ENCODE data around the gene METTL24. TPM values are rescaled to one million over a fixed set of nuclear protein-coding genes. Genes with fewer than 3 reads are reported as not detected.

Gene METTL24
- total RNA-seq, 6 donors from 2014 or later = 0.78 to 2.7 (median 1.8) TPM; not detected in 1

DNA sequence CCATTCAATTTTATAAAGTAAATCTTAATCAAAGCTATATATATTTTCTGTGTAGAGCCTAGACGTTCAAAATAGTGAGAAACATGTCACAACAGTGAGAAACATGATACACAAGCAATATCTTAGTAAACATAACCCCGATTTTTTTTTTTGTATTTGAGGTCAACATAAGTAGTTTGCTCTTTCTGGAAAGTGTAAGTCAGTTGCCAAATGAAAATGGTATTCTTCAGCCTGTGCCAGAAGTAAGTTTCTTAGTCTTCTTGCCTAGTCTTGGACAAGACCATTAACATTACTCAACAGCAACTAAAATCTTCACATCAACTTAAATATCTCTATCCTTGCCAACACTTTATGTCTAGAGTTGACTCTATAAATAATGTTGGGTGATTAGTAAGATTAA, 59.7 kb downstream of the METTL24 start:
- no peaks in the 10 kb centered on the region for H3K9me3 ChIP-seq
- no peak for DNase-seq
- no peak overlapping the region for H3K4me3 ChIP-seq
- H3K27me3 ChIP-seq = no peaks in the 10 kb centered on the region
- no peaks in the 10 kb centered on the region for H3K4me1 ChIP-seq
- H3K27ac ChIP-seq = no peak overlapping the region
- H3K36me3 ChIP-seq = no peaks in the 10 kb centered on the region
- TF ChIP-seq EP300 (IDR thresholded peaks at IDR 0.05) = no peak
- 55 to 60% methylated on average over 2 of the region's 2 CpGs for WGBS, 2 donors
- no peak for ATAC-seq (ENCODE audit: low FRiP score in 2 of 2)

DNA sequence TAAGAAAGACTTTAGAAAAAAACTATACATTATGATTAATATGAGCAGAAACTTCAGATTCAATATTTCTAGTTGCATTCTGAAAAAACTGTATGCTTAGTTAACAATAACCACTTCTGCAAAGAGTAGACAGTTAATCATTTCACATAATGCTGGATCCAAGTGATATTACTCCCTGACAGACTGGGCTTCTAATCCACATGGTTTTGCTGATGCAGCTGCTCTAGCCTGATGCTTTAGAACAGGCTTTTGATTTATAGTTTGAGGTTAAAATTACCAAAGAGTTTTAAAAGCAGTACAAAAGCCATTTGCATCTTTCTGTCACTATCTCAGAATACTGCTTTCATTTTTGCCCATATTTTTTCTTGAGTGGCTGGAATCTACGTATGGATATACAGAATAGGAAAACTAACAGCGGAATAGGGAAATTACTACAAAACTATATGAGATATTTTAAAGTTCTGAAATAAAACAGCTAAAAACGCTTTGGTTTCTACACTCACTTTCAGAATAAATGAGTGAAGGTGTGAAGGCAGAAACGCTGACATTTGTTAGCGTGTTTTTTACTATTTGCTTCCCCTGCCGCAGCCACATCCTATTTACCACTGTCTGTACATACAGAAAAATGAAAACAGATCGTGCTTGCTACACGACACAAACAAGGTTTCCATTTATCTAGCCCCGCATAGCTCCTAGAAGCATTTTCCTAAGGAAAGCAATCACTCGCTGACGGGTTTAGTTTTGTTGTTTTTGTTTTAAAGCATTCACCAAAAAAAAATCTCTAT, 61.7 kb downstream of the METTL24 start:
- no peak for ATAC-seq (ENCODE audit: low FRiP score in 2 of 2)
- peak overlapping the region in 1 of 4 donors; percentile 12 for H3K4me3 ChIP-seq
- no peaks in the 10 kb centered on the region for H3K27me3 ChIP-seq
- H3K9me3 ChIP-seq = no peaks in the 10 kb centered on the region
- no peaks in the 10 kb centered on the region for H3K4me1 ChIP-seq
- no peak for TF ChIP-seq POLR2AphosphoS5 (IDR thresholded peaks at IDR 0.05)
- TF ChIP-seq, protein P1, sequence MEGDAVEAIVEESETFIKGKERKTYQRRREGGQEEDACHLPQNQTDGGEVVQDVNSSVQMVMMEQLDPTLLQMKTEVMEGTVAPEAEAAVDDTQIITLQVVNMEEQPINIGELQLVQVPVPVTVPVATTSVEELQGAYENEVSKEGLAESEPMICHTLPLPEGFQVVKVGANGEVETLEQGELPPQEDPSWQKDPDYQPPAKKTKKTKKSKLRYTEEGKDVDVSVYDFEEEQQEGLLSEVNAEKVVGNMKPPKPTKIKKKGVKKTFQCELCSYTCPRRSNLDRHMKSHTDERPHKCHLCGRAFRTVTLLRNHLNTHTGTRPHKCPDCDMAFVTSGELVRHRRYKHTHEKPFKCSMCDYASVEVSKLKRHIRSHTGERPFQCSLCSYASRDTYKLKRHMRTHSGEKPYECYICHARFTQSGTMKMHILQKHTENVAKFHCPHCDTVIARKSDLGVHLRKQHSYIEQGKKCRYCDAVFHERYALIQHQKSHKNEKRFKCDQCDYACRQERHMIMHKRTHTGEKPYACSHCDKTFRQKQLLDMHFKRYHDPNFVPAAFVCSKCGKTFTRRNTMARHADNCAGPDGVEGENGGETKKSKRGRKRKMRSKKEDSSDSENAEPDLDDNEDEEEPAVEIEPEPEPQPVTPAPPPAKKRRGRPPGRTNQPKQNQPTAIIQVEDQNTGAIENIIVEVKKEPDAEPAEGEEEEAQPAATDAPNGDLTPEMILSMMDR (IDR thresholded peaks at IDR 0.05) = no peak
- no peaks in the 10 kb centered on the region for H3K36me3 ChIP-seq
- WGBS, 2 donors = 56 to 58% methylated on average over 11 of the region's 11 CpGs
- DNase-seq = no peak
- H3K27ac ChIP-seq = no peak overlapping the region

- 59 to 64% methylated on average over 5 of the region's 5 CpGs for WGBS, 2 donors
- TF ChIP-seq EP300 (IDR thresholded peaks at IDR 0.05) = no peak
- TF ChIP-seq POLR2A (IDR thresholded peaks at IDR 0.05) = no peak
- TF ChIP-seq, protein P1 (IDR thresholded peaks at IDR 0.05) = no peak
- no peak for TF ChIP-seq POLR2AphosphoS5 (IDR thresholded peaks at IDR 0.05)
- DNase-seq = no peak
- ATAC-seq (ENCODE audit: low FRiP score in 2 of 2) = no peak
- no peaks in the 10 kb centered on the region for H3K27me3 ChIP-seq
- no peaks in the 10 kb centered on the region for H3K9me3 ChIP-seq
- no peaks in the 10 kb centered on the region for H3K4me1 ChIP-seq
- no peaks in the 10 kb centered on the region for H3K36me3 ChIP-seq
- no peak overlapping the region for H3K27ac ChIP-seq
- H3K4me3 ChIP-seq = no peak overlapping the region
These were observed 62.5 kb downstream of the METTL24 start for GRCh38 chr6:110295451-110296165.

DNA sequence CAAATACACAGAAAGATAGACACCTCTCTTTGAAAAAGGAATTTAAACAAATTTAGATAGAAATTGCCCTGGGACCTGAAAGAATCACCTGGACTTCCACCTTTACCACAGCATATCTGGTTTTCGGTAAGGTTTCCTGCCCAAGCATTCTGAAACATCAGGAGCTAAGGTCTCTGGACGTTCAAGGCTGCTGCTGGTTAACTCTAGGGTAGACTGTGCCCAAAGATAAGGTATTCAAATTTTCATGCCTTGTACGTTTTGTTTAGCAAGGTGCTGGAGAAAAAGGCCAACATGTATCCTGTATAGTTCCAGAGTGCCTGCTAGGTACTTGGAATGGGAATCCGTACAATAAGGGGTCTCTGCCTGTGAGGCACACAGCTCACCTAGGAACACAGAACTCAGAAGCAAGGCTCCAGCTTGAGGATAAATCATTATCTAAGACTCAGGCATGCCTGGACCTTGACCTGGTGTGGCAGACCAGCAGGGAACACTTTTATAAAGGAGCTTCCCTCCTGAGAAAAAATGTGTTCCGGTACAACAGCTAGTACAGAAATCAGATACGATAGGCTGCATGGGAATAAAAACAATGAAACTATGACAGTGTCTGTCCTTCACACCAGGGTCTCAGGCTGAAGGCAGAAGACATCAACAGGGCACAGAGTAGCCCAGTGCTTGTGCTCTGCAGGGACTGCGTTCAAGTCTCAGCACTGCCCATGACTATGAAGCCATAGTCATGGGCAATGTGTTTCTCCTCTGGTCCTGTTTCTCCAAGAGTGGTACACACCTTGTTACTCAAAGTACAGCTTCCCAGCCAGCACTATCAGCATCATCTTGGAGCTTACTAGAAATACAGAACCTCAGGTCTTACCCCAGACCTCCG, 70.4 kb downstream of the METTL24 start:
- 86% methylated on average over 8 of the region's 8 CpGs for WGBS, 2 donors
- Histone ChIP-seq H3K9me3 (no peaks in the 10 kb centered on the region), H3K36me3 (no peaks in the 10 kb centered on the region), H3K4me1 (no peaks in the 10 kb centered on the region), H3K27ac (no peak overlapping the region), H3K4me3 (no peak overlapping the region), H3K27me3 (no peaks in the 10 kb centered on the region)
- TF ChIP-seq, protein P1 (IDR thresholded peaks at IDR 0.05) = no peak
- TF ChIP-seq POLR2A (IDR thresholded peaks at IDR 0.05) (no peak), EP300 (IDR thresholded peaks at IDR 0.05) (no peak), POLR2AphosphoS5 (IDR thresholded peaks at IDR 0.05) (no peak)
- no peak for DNase-seq
- ATAC-seq (ENCODE audit: low FRiP score in 2 of 2) = no peak
